ENCODE data around the gene HARBI1. TPM values are rescaled to one million over a fixed set of nuclear protein-coding genes. Genes with fewer than 3 reads are reported as not detected.

HARBI1 gene
- polyA plus RNA-seq, 1 of the 3 experiments (the other 2 are of a cell fraction), result 2.4 TPM

- peak within 1 kb of the TSS; percentile 74 for H3K4me2 ChIP-seq
- ChIA-PET CTCF (interaction anchor here (1.2 to 1.9 kb wide), 4 partner anchors 24 to 202 kb away, joined by 3 to 5 read pairs (median 4); partner anchors contain the start of genes ATG13 and CHRM4), POLR2A (interaction anchor here (0.8 to 1.4 kb wide), 7 partner anchors 14 to 107 kb away, joined by 3 to 7 read pairs (median 3); partner anchors contain the start of genes ARHGAP1 and ZNF408)
- H3K27me3 ChIP-seq (ENCODE audit: insufficient read depth), result no peaks in the 10 kb centered on the region
- H3K4me1 ChIP-seq (ENCODE audit: control insufficient read depth in 1 of 2, insufficient read depth in 2 of 2, low read depth in 1 of 2, low read length in 1 of 2), result peaks cover 3 to 30% of the 10 kb centered on the region in 2 experiments; a peak in 2 of 4 replicates
- peak within 1 kb of the TSS; percentile 78 to 83 for H3K4me3 ChIP-seq (ENCODE audit: low read depth in 2 of 2, low read length in 1 of 2)
- no peaks in the 10 kb centered on the region for H3K9me3 ChIP-seq
- H3K79me2 ChIP-seq (ENCODE audit: insufficient read depth), result peaks cover 50% of the 10 kb centered on the region
- 3% methylated on average over 34 of the region's 54 CpGs for WGBS (ENCODE audit: low lambda C conversion rate)
- peak within 1 kb of the TSS; percentile 100 for H2AFZ ChIP-seq (ENCODE audit: low read depth)
- H3K9ac ChIP-seq, result peak within 1 kb of the TSS; percentile 94
- H3K9me2 ChIP-seq, result no peaks in the 10 kb centered on the region
- peaks cover 25% of the 10 kb centered on the region for H4K20me1 ChIP-seq (ENCODE audit: insufficient read depth)
- peaks cover 14% of the 10 kb centered on the region for H3F3A ChIP-seq (replicated peaks; ENCODE audit: insufficient read depth)
- H3K27ac ChIP-seq (ENCODE audit: low read depth in 2 of 2, low read length in 1 of 2), result peak within 1 kb of the TSS; percentile 77 to 79
- no peaks in the 10 kb centered on the region for H3K36me3 ChIP-seq (replicated peaks in 1 of 2; ENCODE audit: control insufficient read depth in 1 of 2, insufficient read depth in 2 of 2, low read length in 1 of 2)
- DNase-seq, result peak; percentile 86
- no peak for TF ChIP-seq GATA2 (CRISPR knock-in tag; IDR thresholded peaks at IDR 0.05)
- peak; percentile 81 for TF ChIP-seq FOXJ3 (CRISPR knock-in tag; IDR thresholded peaks at IDR 0.05)
- peak; percentile 79 for TF ChIP-seq CHD2 (IDR thresholded peaks at IDR 0.05; ENCODE audit: low read length, partially characterized antibody)
- no peak for TF ChIP-seq CTCF (IDR thresholded peaks at IDR 0.05)
- TF ChIP-seq POLR2AphosphoS5 (IDR thresholded peaks at IDR 0.05; ENCODE audit: low read depth, low read length), result peak; percentile 84
- TF ChIP-seq, protein P1, sequence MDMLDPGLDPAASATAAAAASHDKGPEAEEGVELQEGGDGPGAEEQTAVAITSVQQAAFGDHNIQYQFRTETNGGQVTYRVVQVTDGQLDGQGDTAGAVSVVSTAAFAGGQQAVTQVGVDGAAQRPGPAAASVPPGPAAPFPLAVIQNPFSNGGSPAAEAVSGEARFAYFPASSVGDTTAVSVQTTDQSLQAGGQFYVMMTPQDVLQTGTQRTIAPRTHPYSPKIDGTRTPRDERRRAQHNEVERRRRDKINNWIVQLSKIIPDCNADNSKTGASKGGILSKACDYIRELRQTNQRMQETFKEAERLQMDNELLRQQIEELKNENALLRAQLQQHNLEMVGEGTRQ (IDR thresholded peaks at IDR 0.05; ENCODE audit: borderline replicate concordance, low read depth, low read length), result no peak
- TF ChIP-seq USF1 (IDR thresholded peaks at IDR 0.05; ENCODE audit: borderline replicate concordance, low read depth), result no peak
- TF ChIP-seq MXI1 (IDR thresholded peaks at IDR 0.05; ENCODE audit: low read depth, low read length), result peak; percentile 46; the same call in 1 of the 2 replicates
- TF ChIP-seq GABPA (IDR thresholded peaks at IDR 0.05; ENCODE audit: low read depth), result no peak
- TF ChIP-seq ELF1 (IDR thresholded peaks at IDR 0.05), result 0 out of 2 replicates have a peak, but pooled peaks have one; percentile 17
- TF ChIP-seq, protein P2, sequence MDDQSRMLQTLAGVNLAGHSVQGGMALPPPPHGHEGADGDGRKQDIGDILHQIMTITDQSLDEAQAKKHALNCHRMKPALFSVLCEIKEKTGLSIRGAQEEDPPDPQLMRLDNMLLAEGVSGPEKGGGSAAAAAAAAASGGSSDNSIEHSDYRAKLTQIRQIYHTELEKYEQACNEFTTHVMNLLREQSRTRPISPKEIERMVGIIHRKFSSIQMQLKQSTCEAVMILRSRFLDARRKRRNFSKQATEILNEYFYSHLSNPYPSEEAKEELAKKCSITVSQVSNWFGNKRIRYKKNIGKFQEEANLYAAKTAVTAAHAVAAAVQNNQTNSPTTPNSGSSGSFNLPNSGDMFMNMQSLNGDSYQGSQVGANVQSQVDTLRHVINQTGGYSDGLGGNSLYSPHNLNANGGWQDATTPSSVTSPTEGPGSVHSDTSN (IDR thresholded peaks at IDR 0.05), result peak; percentile 37
- no peak for TF ChIP-seq RAD21 (IDR thresholded peaks at IDR 0.05; ENCODE audit: low read length)
- TF ChIP-seq TCF12 (IDR thresholded peaks at IDR 0.05), result no peak; the same call in 1 of the 2 replicates
- no peak for TF ChIP-seq NFIC (IDR thresholded peaks at IDR 0.05; ENCODE audit: borderline replicate concordance)
- TF ChIP-seq RXRA (IDR thresholded peaks at IDR 0.05; ENCODE audit: borderline replicate concordance, low read depth), result no peak
- no peak for TF ChIP-seq RFX5 (IDR thresholded peaks at IDR 0.05; ENCODE audit: low read length)
- TF ChIP-seq TEAD4 (IDR thresholded peaks at IDR 0.05; ENCODE audit: borderline replicate concordance, insufficient read depth), result no peak
- peak; percentile 88 for TF ChIP-seq TAF1 (IDR thresholded peaks at IDR 0.05; ENCODE audit: borderline replicate concordance, low read depth, low read length)
- no peak for TF ChIP-seq IRF3 (IDR thresholded peaks at IDR 0.05; ENCODE audit: low read depth, low read length)
- peak; percentile 81; the same call in 1 of the 2 replicates for TF ChIP-seq YY1 (IDR thresholded peaks at IDR 0.05; ENCODE audit: low read depth)
- no peak for TF ChIP-seq SMC3 (IDR thresholded peaks at IDR 0.05; ENCODE audit: low read depth, low read length)
- no peak; the same call in 1 of the 2 replicates for TF ChIP-seq FOSL2 (IDR thresholded peaks at IDR 0.05; ENCODE audit: borderline replicate concordance, low read depth)
- TF ChIP-seq REST (IDR thresholded peaks at IDR 0.05; ENCODE audit: low read depth, low read length), result peak; percentile 70; the same call in 1 of the 2 replicates
These were observed 23.3 kb downstream of the HARBI1 start, which contains the start of gene AMBRA1 for GRCh38 chr11:46593550-46594373. AMBRA1 (minus strand) TSS chr11:46594023; CDS start chr11:46548380, 45,643 bp downstream.

All from SK-N-SH (cell line).